NCI-H2171 (cell line): ENCODE data around the gene TSPOAP1.
"Not testable (repeated sequence)": the region's sequence is repeated elsewhere in the genome, so short reads cannot be mapped to it uniquely, and the experiment has no call there.

ENCODE experiments used
- DNase-seq: peaks from one replicate; lab custom pipeline; 2025; lab: John Stamatoyannopoulos, UW

Gene TSPOAP1

GRCh38 chr17:58341136-58341860 lies 12.7 kb upstream of the TSPOAP1 start:
- not testable (repeated sequence) for DNase-seq

GRCh38 chr17:58340405-58340876 lies 11.8 kb upstream of the TSPOAP1 start:
- no peak for DNase-seq

- no peak for DNase-seq
These were observed 11.3 kb upstream of the TSPOAP1 start for GRCh38 chr17:58339755-58340404.

GRCh38 chr17:58338841-58339754 lies 10.5 kb upstream of the TSPOAP1 start:
- peak; percentile 5 for DNase-seq

GRCh38 chr17:58338454-58338840 lies 9.9 kb upstream of the TSPOAP1 start:
- no peak for DNase-seq

GRCh38 chr17:58337600-58338453 lies 9.2 kb upstream of the TSPOAP1 start:
- DNase-seq: no peak

- DNase-seq: no peak
These were observed 8.6 kb upstream of the TSPOAP1 start for GRCh38 chr17:58337210-58337599.

- no peak for DNase-seq
These were observed 8.0 kb upstream of the TSPOAP1 start for GRCh38 chr17:58336456-58337209.

- DNase-seq: no peak
These were observed 7.3 kb upstream of the TSPOAP1 start for GRCh38 chr17:58335779-58336455.

- no peak for DNase-seq
These were observed 6.6 kb upstream of the TSPOAP1 start for GRCh38 chr17:58335061-58335731.

GRCh38 chr17:58334661-58335060 lies 6.1 kb upstream of the TSPOAP1 start:
- DNase-seq: no peak

- no peak for DNase-seq
These were observed 5.7 kb upstream of the TSPOAP1 start for GRCh38 chr17:58334256-58334655.

- no peak for DNase-seq
These were observed 5.2 kb upstream of the TSPOAP1 start for GRCh38 chr17:58333736-58334207.

GRCh38 chr17:58332778-58333735 lies 4.5 kb upstream of the TSPOAP1 start:
- no peak for DNase-seq

GRCh38 chr17:58331815-58332777 lies 3.5 kb upstream of the TSPOAP1 start:
- no peak for DNase-seq

GRCh38 chr17:58330997-58331814 lies 2.6 kb upstream of the TSPOAP1 start:
- DNase-seq: no peak
